HL-60 (cell line): Measurements from ENCODE around the gene PHB1.
A peak's percentile ranks its signal among the peaks of the same experiment; 100 is the strongest.

Source experiments
- POLR2AphosphoS5 ChIP-seq: IDR thresholded peaks from 2 replicates; pipeline ENCODE4 v1.6.1; 2012; ENCODE audit warnings: low read depth
- TF ChIP-seq, protein P1 (sequence below): IDR thresholded peaks from one replicate; pipeline ENCODE4 v1.5.1; 2011; ENCODE audit warnings: low read length, control low read depth, inconsistent platforms; ENCODE audit not compliant: insufficient read depth

DNA sequence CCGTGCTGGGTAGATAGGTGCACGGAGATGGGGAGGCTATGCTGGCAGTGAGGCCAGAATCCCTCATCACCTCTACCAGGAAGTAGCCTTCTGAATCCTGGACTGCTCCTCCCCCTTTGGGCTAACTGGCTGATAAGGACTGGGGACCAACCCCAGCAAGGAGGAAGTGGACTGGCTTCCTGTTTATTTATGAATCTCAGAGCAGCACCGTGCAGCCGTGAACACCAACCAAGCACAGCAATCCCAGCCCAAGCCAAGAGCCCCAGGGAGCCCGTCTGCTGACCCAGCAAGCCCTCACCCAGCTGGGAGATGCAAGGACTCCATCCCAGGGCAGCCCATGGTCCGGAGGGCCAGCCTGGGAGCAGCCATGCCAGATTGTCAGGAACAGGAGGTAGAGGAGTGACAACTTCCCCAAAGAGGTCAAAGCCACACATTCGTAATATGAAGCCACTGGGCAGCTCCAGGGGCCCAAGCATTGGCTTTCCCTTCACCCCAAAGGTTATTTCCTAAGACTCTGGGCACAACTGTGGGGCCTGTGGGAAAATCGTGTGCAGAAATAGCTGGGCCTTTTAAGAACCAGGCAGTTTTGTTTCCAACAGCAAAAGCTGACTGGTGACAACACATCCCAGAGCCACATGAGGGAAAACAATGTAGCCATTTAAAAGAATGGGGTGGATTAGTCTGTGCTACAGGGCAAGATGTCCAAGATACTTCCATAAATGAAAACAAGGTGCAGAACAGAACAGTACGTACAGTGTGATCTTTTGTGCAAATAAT is 23.9 kb downstream of the PHB1 start:
- TF ChIP-seq, protein P1, sequence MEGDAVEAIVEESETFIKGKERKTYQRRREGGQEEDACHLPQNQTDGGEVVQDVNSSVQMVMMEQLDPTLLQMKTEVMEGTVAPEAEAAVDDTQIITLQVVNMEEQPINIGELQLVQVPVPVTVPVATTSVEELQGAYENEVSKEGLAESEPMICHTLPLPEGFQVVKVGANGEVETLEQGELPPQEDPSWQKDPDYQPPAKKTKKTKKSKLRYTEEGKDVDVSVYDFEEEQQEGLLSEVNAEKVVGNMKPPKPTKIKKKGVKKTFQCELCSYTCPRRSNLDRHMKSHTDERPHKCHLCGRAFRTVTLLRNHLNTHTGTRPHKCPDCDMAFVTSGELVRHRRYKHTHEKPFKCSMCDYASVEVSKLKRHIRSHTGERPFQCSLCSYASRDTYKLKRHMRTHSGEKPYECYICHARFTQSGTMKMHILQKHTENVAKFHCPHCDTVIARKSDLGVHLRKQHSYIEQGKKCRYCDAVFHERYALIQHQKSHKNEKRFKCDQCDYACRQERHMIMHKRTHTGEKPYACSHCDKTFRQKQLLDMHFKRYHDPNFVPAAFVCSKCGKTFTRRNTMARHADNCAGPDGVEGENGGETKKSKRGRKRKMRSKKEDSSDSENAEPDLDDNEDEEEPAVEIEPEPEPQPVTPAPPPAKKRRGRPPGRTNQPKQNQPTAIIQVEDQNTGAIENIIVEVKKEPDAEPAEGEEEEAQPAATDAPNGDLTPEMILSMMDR: no peak
- TF ChIP-seq POLR2AphosphoS5: peak; percentile 69
